RWPE1 (cell line): ENCODE data around the gene FNDC10.

Experiments
- CTCF ChIA-PET: fragments of 350-600 bp; sonication (Branson Sonifier 250); formaldehyde crosslinking; extraction: SDS; loops from one replicate; lab custom pipeline; 2021; lab: Yijun Ruan, JAX
- POLR2A ChIA-PET: fragments of 400-600 bp; formaldehyde crosslinking; extraction: SDS; loops from one replicate; lab custom pipeline; 2020; ENCODE audit warnings: antibody characterized with exemption; ENCODE audit not compliant: low non-redundant PET; lab: Yijun Ruan, JAX
- DNase-seq: peaks from one replicate; pipeline ENCODE4 v3.0.0; 2012; ENCODE audit warnings: low spot score
- H3K27ac ChIP-seq: fragments of 450-650 bp; 2 replicates; pipeline ENCODE4 v1.5.1; 2017
- TF ChIP-seq, protein P1 (sequence below): fragments of 450-650 bp; conservative IDR thresholded peaks from 2 replicates; pipeline ENCODE4 v1.5.1; 2017; ENCODE audit warnings: low read depth, mild to moderate bottlenecking

The FNDC10 gene

DNA sequence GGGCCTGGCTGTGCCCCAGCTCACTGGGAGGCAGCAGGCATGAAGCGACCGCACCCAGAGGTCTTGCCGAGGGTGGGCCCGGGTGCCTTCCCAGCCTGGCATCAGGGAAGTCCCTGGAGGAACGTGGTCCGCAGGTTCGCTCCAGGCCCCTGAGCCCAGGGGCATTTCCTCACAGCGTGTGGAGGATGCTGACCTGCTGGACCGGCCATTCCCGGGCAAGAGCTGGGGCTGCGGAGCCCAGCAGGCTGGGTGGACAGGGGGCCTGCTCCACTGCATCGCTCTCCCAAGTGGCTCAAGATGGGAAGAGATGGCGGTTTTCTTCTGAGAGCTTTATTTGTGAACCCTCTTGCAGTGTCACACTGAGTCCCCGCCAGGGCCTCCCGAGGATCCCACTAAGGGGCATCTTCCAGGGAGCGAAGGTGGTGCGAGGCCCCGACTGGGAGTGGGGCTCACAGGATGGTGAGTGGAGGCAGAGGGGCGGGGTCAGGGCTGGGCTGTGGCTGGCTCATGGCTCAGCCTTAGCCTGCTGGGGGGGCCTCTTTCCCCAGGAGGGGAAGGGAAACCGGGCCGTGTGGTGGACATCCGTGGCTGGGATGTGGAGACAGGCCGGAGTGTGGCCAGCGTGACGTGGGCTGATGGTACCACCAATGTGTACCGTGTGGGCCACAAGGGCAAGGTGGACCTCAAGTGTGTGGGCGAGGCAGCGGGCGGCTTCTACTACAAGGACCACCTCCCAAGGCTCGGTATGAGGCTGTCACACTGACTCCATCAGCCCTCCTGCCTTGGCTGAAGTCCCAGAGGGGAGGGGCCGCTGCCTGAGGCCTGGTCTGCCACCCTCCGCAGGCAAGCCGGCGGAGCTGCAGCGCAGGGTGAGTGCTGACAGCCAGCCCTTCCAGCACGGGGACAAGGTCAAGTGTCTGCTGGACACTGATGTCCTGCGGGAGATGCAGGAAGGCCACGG lies 24.8 kb upstream of the FNDC10 start:
- DNase-seq = no peak
- TF ChIP-seq, protein P1, sequence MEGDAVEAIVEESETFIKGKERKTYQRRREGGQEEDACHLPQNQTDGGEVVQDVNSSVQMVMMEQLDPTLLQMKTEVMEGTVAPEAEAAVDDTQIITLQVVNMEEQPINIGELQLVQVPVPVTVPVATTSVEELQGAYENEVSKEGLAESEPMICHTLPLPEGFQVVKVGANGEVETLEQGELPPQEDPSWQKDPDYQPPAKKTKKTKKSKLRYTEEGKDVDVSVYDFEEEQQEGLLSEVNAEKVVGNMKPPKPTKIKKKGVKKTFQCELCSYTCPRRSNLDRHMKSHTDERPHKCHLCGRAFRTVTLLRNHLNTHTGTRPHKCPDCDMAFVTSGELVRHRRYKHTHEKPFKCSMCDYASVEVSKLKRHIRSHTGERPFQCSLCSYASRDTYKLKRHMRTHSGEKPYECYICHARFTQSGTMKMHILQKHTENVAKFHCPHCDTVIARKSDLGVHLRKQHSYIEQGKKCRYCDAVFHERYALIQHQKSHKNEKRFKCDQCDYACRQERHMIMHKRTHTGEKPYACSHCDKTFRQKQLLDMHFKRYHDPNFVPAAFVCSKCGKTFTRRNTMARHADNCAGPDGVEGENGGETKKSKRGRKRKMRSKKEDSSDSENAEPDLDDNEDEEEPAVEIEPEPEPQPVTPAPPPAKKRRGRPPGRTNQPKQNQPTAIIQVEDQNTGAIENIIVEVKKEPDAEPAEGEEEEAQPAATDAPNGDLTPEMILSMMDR = no peak
- peak overlapping the region; percentile 23 for H3K27ac ChIP-seq
- ChIA-PET POLR2A (no interaction called here), CTCF (no interaction called here)

DNA sequence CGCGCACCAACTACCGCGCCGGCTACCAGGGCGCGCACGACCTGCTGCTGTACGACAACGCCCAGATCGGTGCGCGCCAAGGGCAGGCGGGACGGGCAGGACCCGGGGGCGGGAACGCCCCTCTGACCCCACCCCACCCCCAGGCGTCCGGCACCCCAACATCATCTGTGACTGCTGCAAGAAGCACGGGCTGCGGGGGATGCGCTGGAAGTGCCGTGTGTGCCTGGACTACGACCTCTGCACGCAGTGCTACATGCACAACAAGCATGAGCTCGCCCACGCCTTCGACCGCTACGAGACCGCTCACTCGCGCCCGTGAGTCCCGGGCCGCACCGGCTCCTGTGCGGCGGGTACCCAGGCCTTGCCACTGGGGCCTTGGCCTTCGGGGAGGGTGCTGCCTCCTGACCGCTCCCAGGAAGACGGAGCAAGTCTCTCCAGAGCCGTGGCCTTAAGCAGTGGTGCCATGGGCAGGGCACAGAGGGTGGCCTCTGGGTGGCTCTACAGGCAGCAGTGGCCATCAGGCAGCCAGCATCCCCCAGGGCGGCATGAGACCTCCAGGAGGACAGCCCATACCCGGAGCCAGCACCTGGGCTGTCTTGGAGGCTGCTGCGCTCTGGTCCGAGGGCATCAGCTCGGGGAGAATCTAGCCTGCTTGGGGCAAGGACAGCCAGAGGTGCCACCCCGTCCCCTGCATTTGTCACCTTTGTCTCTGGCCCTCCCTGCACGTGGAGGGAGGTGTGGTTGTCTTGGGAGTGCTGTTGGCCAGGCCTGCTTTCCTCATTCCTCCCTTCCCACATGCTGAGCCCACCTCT lies 23.9 kb upstream of the FNDC10 start:
- CTCF ChIA-PET = no interaction called here
- POLR2A ChIA-PET = no interaction called here

DNA sequence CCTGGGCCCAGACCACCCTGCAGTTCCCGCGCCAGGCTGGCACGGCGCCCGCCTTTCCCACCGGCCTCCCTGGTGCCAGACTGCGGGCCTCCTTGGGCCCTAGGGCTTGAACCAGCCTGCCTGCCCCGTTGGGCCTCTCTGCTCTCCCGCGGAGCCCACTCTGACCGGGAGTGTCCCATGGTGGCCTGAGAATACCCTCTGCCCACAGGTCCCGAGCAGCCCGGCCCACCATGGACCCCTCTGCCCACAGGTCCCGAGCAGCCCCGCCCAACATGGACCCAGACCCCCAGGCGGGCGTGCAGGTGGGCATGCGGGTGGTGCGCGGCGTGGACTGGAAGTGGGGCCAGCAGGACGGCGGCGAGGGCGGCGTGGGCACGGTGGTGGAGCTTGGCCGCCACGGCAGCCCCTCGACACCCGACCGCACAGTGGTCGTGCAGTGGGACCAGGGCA lies 23.3 kb upstream of the FNDC10 start:
- CTCF ChIA-PET = no interaction called here
- POLR2A ChIA-PET = no interaction called here
- no peak for DNase-seq
- TF ChIP-seq, protein P1 = no peak
- H3K27ac ChIP-seq = no peak overlapping the region; the same call in 1 of the 2 replicates

More for the DNA sequence above, 23.9 kb upstream of the FNDC10 start:
- TF ChIP-seq, protein P1 = no peak
- DNase-seq = no peak
- peak overlapping the region; percentile 23 for H3K27ac ChIP-seq

DNA sequence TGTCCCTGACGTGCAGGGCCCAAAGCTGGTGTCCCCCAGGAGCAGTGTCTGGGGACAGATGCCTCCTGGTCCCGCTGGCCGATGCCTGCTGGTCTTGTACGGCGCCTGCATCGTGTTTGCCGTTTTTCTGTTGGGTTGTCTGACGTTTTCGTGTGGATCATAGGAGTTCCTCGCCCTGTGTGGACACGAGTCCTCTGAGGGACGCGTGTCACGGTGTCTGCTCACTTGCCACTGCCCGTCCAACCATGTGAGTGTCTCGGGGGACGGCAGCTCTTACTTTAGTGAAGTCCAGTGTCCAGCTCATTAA lies 22.8 kb upstream of the FNDC10 start:
- POLR2A ChIA-PET = no interaction called here
- no peak for DNase-seq
- CTCF ChIA-PET = no interaction called here
- TF ChIP-seq, protein P1 = no peak
- H3K27ac ChIP-seq = peak overlapping the region; percentile 42

DNA sequence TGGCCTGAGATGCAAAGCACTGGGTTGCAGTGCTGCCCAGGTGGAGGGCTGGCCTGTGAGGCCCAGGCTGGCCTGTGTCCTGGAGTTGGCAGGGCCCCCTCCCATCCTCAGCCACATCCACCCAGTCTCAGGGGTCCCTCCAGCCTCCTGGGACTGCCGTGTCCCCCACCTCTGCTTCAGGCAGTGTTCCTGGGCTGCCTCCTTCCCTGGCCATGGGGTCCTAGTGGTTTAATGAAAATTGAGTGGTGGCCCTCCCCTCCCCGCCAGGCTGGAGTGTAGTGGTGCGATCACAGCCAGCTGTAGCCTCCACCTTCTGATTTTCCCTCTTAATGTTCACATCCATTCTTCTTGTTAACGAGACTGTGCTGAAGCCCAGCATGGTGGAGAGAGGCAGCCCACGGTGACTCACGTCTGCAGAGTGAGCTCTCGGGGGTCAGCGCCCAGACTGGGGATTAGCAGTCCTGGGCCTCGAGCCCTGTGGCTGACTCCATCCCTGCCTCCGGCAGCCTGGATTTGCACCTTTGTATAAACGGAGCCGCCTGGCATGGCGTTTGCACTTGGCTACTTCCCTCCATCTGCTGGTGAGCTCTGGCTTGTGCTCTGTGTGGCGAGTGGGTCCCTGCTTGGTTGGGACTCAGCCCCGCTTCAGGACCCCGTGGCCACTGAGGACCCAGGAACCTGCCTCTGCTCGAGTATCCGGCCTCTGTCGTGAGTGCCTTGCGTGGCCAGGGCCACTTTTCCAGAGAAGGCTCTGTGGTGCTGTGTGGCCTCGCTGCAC lies 22.3 kb upstream of the FNDC10 start:
- peak overlapping the region; percentile 42 for H3K27ac ChIP-seq
- TF ChIP-seq, protein P1 = no peak
- CTCF ChIA-PET = no interaction called here
- DNase-seq = no peak
- POLR2A ChIA-PET = no interaction called here
